GM23338 (cell line): ENCODE measurements around the gene RBMS2. TPM values are rescaled to one million over a fixed set of nuclear protein-coding genes. Genes with fewer than 3 reads are reported as not detected.
A peak's percentile ranks its signal among the peaks of the same experiment; 100 is the strongest.

Experiments used
- ATAC-seq: fragments of 200-7000 bp; cut with Tn5 transposase; 3 replicates; pipeline ENCODE4 v1.9.1; 2020
- DNase-seq: peaks from one replicate; pipeline ENCODE4 v3.0.0-alpha.2; 2015; ENCODE audit warnings: low spot score
- H2AFZ ChIP-seq: fragments of 200-600 bp; sonication (generic); 2 replicates; pipeline ENCODE4 v1.8.0; 2016; ENCODE audit warnings: antibody characterized with exemption, mild to moderate bottlenecking, moderate library complexity
- H3F3A ChIP-seq: fragments of 200-600 bp; sonication (generic); replicated peaks from 2 replicates; pipeline ENCODE4 v1.8.0; 2017; ENCODE audit warnings: antibody characterized with exemption, mixed run types, low read depth
- H3K27ac ChIP-seq: fragments of 200-600 bp; sonication (generic); 2 replicates; pipeline ENCODE4 v1.6.1; 2016; ENCODE audit warnings: low read depth
- H3K27me3 ChIP-seq: fragments of 200-600 bp; sonication (generic); 2 replicates; pipeline ENCODE4 v1.8.0; 2016; ENCODE audit warnings: mild to moderate bottlenecking, mixed run types, moderate library complexity; ENCODE audit not compliant: insufficient read depth
- H3K36me3 ChIP-seq: fragments of 200-600 bp; sonication (generic); 2 replicates; pipeline ENCODE4 v1.8.0; 2016; ENCODE audit warnings: mild to moderate bottlenecking; ENCODE audit not compliant: insufficient read depth
- H3K4me1 ChIP-seq: fragments of 200-600 bp; sonication (generic); 2 replicates; pipeline ENCODE4 v1.8.0; 2016; ENCODE audit warnings: mild to moderate bottlenecking, moderate library complexity; ENCODE audit not compliant: insufficient read depth
- H3K4me2 ChIP-seq: fragments of 200-600 bp; sonication (generic); 2 replicates; pipeline ENCODE4 v1.7.1; 2017; ENCODE audit warnings: mixed run types
- H3K4me3 ChIP-seq: fragments of 200-600 bp; sonication (generic); 2 replicates; pipeline ENCODE4 v1.6.1; 2016; ENCODE audit warnings: mixed run types
- H3K79me2 ChIP-seq: fragments of 200-600 bp; sonication (generic); replicated peaks from 2 replicates; pipeline ENCODE4 v1.8.0; 2017; ENCODE audit warnings: mild to moderate bottlenecking; ENCODE audit not compliant: insufficient read depth
- H3K9me2 ChIP-seq: fragments of 200-600 bp; sonication (generic); 2 replicates; pipeline ENCODE4 v1.8.0; 2017; ENCODE audit not compliant: insufficient read depth
- H4K20me1 ChIP-seq: fragments of 200-600 bp; sonication (generic); replicated peaks from 2 replicates; pipeline ENCODE4 v1.8.0; 2017; ENCODE audit warnings: mild to moderate bottlenecking; ENCODE audit not compliant: insufficient read depth
- H3K27ac Mint-ChIP-seq: 2 replicates; pipeline ENCODE4 v1.8.0; 2020; ENCODE audit warnings: inconsistent platforms, mild to moderate bottlenecking, moderate library complexity, mixed read lengths
- H3K27me3 Mint-ChIP-seq: 3 replicates; pipeline ENCODE4 v1.8.0; 2022; ENCODE audit warnings: low read depth, mild to moderate bottlenecking, moderate library complexity, mixed read lengths, inconsistent platforms; ENCODE audit not compliant: insufficient read depth, poor library complexity
- H3K36me3 Mint-ChIP-seq: 3 replicates; pipeline ENCODE4 v1.8.0; 2021; ENCODE audit warnings: low read depth, mild to moderate bottlenecking, inconsistent platforms, moderate library complexity, mixed read lengths
- H3K4me1 Mint-ChIP-seq: 3 replicates; pipeline ENCODE4 v1.8.0; 2020; ENCODE audit warnings: mild to moderate bottlenecking, inconsistent platforms, mixed read lengths
- H3K4me3 Mint-ChIP-seq: 3 replicates; pipeline ENCODE4 v1.8.0; 2021; ENCODE audit warnings: moderate library complexity, mild to moderate bottlenecking, inconsistent platforms, mixed read lengths
- H3K9me3 Mint-ChIP-seq: 3 replicates; pipeline ENCODE4 v1.8.0; 2020; ENCODE audit warnings: moderate library complexity, mild to moderate bottlenecking, inconsistent platforms, mixed read lengths
- CREB1 ChIP-seq: fragments of 250-450 bp; sonication (Bioruptor Pico); IDR thresholded peaks from 2 replicates; pipeline ENCODE4 v1.5.0; 2020; ENCODE audit warnings: low read depth, mild to moderate bottlenecking, moderate library complexity
- CTCF ChIP-seq, 2 experiments: fragments of 200-600 bp in 1 of 2; sonication (generic) in 1 of 2; conservative IDR thresholded peaks; 2 replicates each; pipeline versions ENCODE4 v1.5.1 to v1.6.1; 2016 to 2017; ENCODE audit warnings: antibody characterized with exemption in 2 of 2, low read depth in 2 of 2, mild to moderate bottlenecking in 2 of 2, moderate library complexity in 1 of 2
- ETS1 ChIP-seq: IDR thresholded peaks from 2 replicates; pipeline ENCODE4 v1.6.1; 2016; ENCODE audit warnings: antibody characterized with exemption
- EZH2 ChIP-seq: fragments of 200-600 bp; sonication (generic); IDR thresholded peaks from one replicate; pipeline ENCODE4 v1.8.0; 2017; ENCODE audit warnings: antibody characterized with exemption, mild to moderate bottlenecking, low read depth; ENCODE audit not compliant: unreplicated experiment
- EZH2phosphoT487 ChIP-seq: fragments of 200-600 bp; sonication (generic); IDR thresholded peaks from one replicate; pipeline ENCODE4 v1.8.1; 2018; ENCODE audit warnings: antibody characterized with exemption; ENCODE audit not compliant: unreplicated experiment
- JUNB ChIP-seq: IDR thresholded peaks from one replicate; pipeline ENCODE4 v1.6.1; 2016; ENCODE audit warnings: antibody characterized with exemption; ENCODE audit not compliant: unreplicated experiment
- NANOG ChIP-seq: IDR thresholded peaks from 2 replicates; pipeline ENCODE4 v1.6.1; 2016; ENCODE audit warnings: antibody characterized with exemption, borderline replicate concordance
- POLR2AphosphoS5 ChIP-seq: IDR thresholded peaks from 2 replicates; pipeline ENCODE4 v1.6.1; 2016; ENCODE audit warnings: antibody characterized with exemption, low read depth
- STAT1 ChIP-seq: IDR thresholded peaks from one replicate; pipeline ENCODE4 v1.6.1; 2016; ENCODE audit warnings: antibody characterized with exemption; ENCODE audit not compliant: unreplicated experiment
- ZNF114 ChIP-seq: fragments of 250-450 bp; sonication (Bioruptor Pico); IDR thresholded peaks from 2 replicates; pipeline ENCODE4 v1.5.0; 2020; ENCODE audit warnings: mild to moderate bottlenecking, moderate library complexity
- ZNF331 ChIP-seq: fragments of 250-450 bp; sonication (Bioruptor Pico); IDR thresholded peaks from 2 replicates; pipeline ENCODE4 v1.5.0; 2020; ENCODE audit warnings: low read depth, mild to moderate bottlenecking, moderate library complexity
- polyA plus RNA-seq: library from polyadenylated mRNA; unstranded; fragments of >200 nt; fragmentation: Nextera tagmentation; extraction: Ambion mirVana; gene quantifications from 2 replicates; pipeline ENCODE4 v1.2.1, GENCODE V29; 2016
- total RNA-seq: library from RNA; depleted of rRNA; stranded (reverse); fragments of >200 nt; shearing (Covaris generic); gene quantifications from 2 replicates; pipeline ENCODE4 v1.2.3, GENCODE V29; 2014
- TF ChIP-seq, protein P1 (sequence below): IDR thresholded peaks from one replicate; pipeline ENCODE4 v1.6.1; 2018; ENCODE audit warnings: antibody characterized with exemption; ENCODE audit not compliant: unreplicated experiment
- TF ChIP-seq, protein P2 (sequence below): fragments of 250-450 bp; sonication (Bioruptor Pico); IDR thresholded peaks from 2 replicates; pipeline ENCODE4 v1.5.0; 2020; ENCODE audit warnings: mild to moderate bottlenecking, moderate library complexity

Gene RBMS2
- total and polyA plus RNA-seq, 2 experiments from 2014 or later, result 9.2 to 16.8 TPM

- Histone ChIP-seq H3K36me3 (no peaks in the 10 kb centered on the region; the same call in 1 of the 2 replicates), H3F3A (peaks cover 5% of the 10 kb centered on the region; the same call in 1 of the 2 replicates), H4K20me1 (no peaks in the 10 kb centered on the region), H3K79me2 (no peaks in the 10 kb centered on the region), H3K9me2 (no peaks in the 10 kb centered on the region), H3K4me2 (no peak overlapping the region), H3K4me3 (no peak overlapping the region), H3K27ac (peak overlapping the region; percentile 63; the same call in 1 of the 2 replicates), H3K4me1 (no peaks in the 10 kb centered on the region), H3K27me3 (no peaks in the 10 kb centered on the region), H2AFZ (no peak overlapping the region)
- Mint-ChIP-seq H3K9me3 (no peaks in the 10 kb centered on the region), H3K36me3 (peaks cover 5% of the 10 kb centered on the region; the same call in 1 of the 3 replicates), H3K4me1 (peaks cover 6% of the 10 kb centered on the region; the same call in 2 of the 3 replicates), H3K4me3 (no peak overlapping the region), H3K27ac (no peak overlapping the region), H3K27me3 (no peaks in the 10 kb centered on the region)
- ATAC-seq (no peak), DNase-seq (no peak)
- TF ChIP-seq EZH2 (no peak), NANOG (no peak), JUNB (no peak), CREB1 (CRISPR knock-in tag) (no peak), ETS1 (no peak), ZNF114 (no peak), POLR2AphosphoS5 (no peak), CTCF (conservative IDR thresholded peaks at IDR 0.05; ENCODE audit: low read depth in 2 of 2) (no peak), EZH2phosphoT487 (no peak), ZNF331 (CRISPR knock-in tag) (no peak), STAT1 (no peak)
- TF ChIP-seq, protein P1, sequence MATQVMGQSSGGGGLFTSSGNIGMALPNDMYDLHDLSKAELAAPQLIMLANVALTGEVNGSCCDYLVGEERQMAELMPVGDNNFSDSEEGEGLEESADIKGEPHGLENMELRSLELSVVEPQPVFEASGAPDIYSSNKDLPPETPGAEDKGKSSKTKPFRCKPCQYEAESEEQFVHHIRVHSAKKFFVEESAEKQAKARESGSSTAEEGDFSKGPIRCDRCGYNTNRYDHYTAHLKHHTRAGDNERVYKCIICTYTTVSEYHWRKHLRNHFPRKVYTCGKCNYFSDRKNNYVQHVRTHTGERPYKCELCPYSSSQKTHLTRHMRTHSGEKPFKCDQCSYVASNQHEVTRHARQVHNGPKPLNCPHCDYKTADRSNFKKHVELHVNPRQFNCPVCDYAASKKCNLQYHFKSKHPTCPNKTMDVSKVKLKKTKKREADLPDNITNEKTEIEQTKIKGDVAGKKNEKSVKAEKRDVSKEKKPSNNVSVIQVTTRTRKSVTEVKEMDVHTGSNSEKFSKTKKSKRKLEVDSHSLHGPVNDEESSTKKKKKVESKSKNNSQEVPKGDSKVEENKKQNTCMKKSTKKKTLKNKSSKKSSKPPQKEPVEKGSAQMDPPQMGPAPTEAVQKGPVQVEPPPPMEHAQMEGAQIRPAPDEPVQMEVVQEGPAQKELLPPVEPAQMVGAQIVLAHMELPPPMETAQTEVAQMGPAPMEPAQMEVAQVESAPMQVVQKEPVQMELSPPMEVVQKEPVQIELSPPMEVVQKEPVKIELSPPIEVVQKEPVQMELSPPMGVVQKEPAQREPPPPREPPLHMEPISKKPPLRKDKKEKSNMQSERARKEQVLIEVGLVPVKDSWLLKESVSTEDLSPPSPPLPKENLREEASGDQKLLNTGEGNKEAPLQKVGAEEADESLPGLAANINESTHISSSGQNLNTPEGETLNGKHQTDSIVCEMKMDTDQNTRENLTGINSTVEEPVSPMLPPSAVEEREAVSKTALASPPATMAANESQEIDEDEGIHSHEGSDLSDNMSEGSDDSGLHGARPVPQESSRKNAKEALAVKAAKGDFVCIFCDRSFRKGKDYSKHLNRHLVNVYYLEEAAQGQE, result no peak
- TF ChIP-seq, protein P2, sequence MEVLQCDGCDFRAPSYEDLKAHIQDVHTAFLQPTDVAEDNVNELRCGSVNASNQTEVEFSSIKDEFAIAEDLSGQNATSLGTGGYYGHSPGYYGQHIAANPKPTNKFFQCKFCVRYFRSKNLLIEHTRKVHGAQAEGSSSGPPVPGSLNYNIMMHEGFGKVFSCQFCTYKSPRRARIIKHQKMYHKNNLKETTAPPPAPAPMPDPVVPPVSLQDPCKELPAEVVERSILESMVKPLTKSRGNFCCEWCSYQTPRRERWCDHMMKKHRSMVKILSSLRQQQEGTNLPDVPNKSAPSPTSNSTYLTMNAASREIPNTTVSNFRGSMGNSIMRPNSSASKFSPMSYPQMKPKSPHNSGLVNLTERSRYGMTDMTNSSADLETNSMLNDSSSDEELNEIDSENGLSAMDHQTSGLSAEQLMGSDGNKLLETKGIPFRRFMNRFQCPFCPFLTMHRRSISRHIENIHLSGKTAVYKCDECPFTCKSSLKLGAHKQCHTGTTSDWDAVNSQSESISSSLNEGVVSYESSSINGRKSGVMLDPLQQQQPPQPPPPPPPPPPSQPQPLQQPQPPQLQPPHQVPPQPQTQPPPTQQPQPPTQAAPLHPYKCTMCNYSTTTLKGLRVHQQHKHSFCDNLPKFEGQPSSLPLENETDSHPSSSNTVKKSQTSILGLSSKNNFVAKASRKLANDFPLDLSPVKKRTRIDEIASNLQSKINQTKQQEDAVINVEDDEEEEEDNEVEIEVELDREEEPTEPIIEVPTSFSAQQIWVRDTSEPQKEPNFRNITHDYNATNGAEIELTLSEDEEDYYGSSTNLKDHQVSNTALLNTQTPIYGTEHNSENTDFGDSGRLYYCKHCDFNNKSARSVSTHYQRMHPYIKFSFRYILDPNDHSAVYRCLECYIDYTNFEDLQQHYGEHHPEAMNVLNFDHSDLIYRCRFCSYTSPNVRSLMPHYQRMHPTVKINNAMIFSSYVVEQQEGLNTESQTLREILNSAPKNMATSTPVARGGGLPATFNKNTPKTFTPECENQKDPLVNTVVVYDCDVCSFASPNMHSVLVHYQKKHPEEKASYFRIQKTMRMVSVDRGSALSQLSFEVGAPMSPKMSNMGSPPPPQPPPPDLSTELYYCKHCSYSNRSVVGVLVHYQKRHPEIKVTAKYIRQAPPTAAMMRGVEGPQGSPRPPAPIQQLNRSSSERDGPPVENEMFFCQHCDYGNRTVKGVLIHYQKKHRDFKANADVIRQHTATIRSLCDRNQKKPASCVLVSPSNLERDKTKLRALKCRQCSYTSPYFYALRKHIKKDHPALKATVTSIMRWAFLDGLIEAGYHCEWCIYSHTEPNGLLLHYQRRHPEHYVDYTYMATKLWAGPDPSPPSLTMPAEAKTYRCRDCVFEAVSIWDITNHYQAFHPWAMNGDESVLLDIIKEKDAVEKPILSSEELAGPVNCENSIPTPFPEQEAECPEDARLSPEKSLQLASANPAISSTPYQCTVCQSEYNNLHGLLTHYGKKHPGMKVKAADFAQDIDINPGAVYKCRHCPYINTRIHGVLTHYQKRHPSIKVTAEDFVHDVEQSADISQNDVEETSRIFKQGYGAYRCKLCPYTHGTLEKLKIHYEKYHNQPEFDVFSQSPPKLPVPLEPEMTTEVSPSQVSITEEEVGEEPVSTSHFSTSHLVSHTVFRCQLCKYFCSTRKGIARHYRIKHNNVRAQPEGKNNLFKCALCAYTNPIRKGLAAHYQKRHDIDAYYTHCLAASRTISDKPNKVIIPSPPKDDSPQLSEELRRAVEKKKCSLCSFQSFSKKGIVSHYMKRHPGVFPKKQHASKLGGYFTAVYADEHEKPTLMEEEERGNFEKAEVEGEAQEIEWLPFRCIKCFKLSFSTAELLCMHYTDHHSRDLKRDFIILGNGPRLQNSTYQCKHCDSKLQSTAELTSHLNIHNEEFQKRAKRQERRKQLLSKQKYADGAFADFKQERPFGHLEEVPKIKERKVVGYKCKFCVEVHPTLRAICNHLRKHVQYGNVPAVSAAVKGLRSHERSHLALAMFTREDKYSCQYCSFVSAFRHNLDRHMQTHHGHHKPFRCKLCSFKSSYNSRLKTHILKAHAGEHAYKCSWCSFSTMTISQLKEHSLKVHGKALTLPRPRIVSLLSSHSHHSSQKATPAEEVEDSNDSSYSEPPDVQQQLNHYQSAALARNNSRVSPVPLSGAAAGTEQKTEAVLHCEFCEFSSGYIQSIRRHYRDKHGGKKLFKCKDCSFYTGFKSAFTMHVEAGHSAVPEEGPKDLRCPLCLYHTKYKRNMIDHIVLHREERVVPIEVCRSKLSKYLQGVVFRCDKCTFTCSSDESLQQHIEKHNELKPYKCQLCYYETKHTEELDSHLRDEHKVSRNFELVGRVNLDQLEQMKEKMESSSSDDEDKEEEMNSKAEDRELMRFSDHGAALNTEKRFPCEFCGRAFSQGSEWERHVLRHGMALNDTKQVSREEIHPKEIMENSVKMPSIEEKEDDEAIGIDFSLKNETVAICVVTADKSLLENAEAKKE, result no peak
These were observed 50.7 kb downstream of the RBMS2 start for GRCh38 chr12:56572288-56572687.
